Stimulated activated CD4-positive, alpha-beta T cell treated with anti-CD3 and anti-CD28 coated beads, TNF-alpha, amount 100 ng/mL, for 24 hours (primary cell): ENCODE measurements around the gene SETBP1.

Experiments
- DNase-seq, 3 experiments: peaks; one replicate each; pipeline ENCODE4 v3.0.0-alpha.2; 2020; ENCODE audit warnings: low read depth in 3 of 3

SETBP1 gene

GRCh38 chr18:45110577-45111501 lies 430.2 kb downstream of the SETBP1 start:
- DNase-seq: no peak

- DNase-seq: no peak
Observed at GRCh38 chr18:45111502-45111848, 430.8 kb downstream of the SETBP1 start.

DNA sequence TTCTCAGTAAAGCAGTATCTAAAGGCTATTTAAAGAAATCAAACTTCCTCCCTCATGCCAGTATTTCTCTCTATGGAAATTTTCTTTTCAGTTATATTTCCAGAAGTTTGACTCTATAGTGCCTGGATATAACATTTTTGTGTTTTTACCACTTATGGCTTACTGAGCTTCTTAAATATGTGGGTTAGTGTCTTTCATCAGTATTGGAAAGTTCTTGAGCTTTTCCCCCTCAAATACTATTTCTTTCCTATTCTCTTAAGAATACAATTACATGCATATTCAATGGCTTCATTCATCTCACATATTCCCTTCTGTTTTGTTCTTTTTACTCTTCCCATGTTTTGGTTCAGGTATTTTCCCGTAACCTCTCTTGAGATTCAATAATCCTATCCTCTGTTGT lies 432.0 kb downstream of the SETBP1 start:
- DNase-seq: no peak

DNA sequence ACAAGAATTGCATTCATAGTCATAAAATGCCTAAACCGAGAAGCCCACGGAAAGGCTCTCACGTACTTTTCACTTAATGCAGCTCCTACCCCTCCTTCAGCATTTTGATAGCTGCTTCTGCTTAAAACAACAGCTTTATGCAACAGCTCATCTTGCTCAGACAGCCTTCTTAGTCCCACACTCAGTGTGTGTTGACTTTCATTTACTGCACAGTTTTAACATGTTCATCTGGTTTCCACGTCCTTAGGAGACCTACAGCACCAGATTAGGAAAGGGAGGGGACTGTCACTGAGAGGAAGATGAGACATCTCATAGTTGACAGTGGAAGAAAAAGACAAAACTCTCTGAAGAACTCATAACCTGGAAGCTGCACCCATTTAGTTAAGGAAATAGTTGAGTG lies 435.4 kb downstream of the SETBP1 start:
- no peak for DNase-seq
